Kidney epithelial cell (primary cell): ENCODE data around the gene CDK14. TPM values are rescaled to one million over a fixed set of nuclear protein-coding genes. Genes with fewer than 3 reads are reported as not detected.

Experiments
- DNase-seq: peaks from one replicate; pipeline ENCODE4 v3.0.0-alpha.2; 2010; ENCODE audit warnings: low read depth
- H3K27me3 ChIP-seq: 2 replicates; pipeline ENCODE4 v1.6.0; 2011; ENCODE audit warnings: low read length; ENCODE audit not compliant: control insufficient read depth, insufficient read depth
- H3K36me3 ChIP-seq: 2 replicates; pipeline ENCODE4 v1.5.1; 2011; ENCODE audit warnings: low read length; ENCODE audit not compliant: control insufficient read depth, insufficient read depth
- H3K4me3 ChIP-seq: 2 replicates; pipeline ENCODE4 v1.5.1; 2011; ENCODE audit warnings: low read depth, mild to moderate bottlenecking, control low read depth, low read length
- CTCF ChIP-seq: IDR thresholded peaks from 2 replicates; pipeline ENCODE4 v1.5.1; 2011; ENCODE audit warnings: mild to moderate bottlenecking, moderate library complexity, low read length, control low read depth, inconsistent platforms; ENCODE audit not compliant: insufficient read depth, poor library complexity, severe bottlenecking
- total RNA-seq: library from RNA; depleted of rRNA; stranded (reverse); fragments of >200 nt; gene quantifications from 2 replicates; pipeline ENCODE4 v1.2.3, GENCODE V29; 2015

CDK14 gene
- total RNA-seq, 1 donor from 2014 or later, result 18.2 TPM

DNA sequence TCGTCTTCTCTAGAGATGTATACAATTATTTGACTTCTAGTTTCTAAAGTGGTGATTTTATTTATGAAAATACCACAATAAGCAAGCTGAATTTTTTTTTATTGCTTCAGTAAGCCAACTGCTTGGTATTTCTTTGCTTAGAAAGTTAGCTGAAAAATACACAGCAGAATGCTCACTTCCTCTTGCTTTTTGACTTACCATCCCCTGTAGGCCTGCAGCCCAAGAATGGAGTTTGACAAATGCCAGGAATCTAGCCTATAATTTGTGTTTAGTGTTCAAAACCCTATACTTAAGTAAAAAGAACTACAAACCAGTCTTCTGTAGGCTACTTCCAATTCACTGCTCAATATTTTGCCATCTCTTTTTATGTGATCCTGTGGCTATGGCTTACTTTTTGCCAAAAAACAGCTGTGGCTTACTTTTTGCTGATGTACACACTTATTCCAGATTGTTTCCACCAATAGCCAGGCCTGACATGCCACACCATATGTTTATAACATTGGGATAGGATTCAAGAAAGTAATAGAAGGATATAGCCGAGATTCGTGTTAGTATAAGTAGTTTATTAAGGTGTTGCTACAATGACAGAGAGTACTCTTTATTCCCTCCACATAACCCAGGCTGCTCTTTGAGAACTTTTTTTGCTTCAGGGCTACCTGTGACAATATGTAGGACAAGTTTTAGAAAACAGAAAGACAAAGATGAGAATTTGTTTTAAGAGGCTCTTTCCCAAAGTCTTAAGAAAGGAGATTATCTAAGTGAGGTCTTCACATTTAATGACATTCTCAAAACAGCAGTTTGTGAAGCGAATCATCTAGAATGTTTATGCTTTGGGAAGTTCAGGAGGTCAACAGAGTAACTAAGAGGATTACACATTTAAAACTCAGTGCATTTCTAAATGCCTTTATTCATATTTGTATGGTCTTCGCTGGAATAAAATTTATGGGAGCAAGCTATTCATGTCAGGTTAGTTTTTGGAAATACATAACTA, 404.2 kb downstream of the CDK14 start:
- Histone ChIP-seq H3K27me3 (no peaks in the 10 kb centered on the region), H3K4me3 (no peak overlapping the region), H3K36me3 (no peaks in the 10 kb centered on the region)
- DNase-seq, result no peak
- no peak for TF ChIP-seq CTCF

GRCh38 chr7:91005024-91005423, 408.9 kb downstream of the CDK14 start:
- no peak for DNase-seq
- no peak for TF ChIP-seq CTCF
- Histone ChIP-seq H3K27me3 (no peaks in the 10 kb centered on the region), H3K4me3 (no peak overlapping the region), H3K36me3 (no peaks in the 10 kb centered on the region)

GRCh38 chr7:91005841-91006240, 409.7 kb downstream of the CDK14 start:
- no peaks in the 10 kb centered on the region for H3K27me3 ChIP-seq
- no peak for DNase-seq
- no peaks in the 10 kb centered on the region for H3K36me3 ChIP-seq
- TF ChIP-seq CTCF, result no peak
- no peak overlapping the region for H3K4me3 ChIP-seq

- H3K27me3 ChIP-seq, result no peaks in the 10 kb centered on the region
- no peak for TF ChIP-seq CTCF
- DNase-seq, result no peak
- no peaks in the 10 kb centered on the region for H3K36me3 ChIP-seq
- H3K4me3 ChIP-seq, result no peak overlapping the region
Observed at GRCh38 chr7:91007371-91007770, 411.2 kb downstream of the CDK14 start.

DNA sequence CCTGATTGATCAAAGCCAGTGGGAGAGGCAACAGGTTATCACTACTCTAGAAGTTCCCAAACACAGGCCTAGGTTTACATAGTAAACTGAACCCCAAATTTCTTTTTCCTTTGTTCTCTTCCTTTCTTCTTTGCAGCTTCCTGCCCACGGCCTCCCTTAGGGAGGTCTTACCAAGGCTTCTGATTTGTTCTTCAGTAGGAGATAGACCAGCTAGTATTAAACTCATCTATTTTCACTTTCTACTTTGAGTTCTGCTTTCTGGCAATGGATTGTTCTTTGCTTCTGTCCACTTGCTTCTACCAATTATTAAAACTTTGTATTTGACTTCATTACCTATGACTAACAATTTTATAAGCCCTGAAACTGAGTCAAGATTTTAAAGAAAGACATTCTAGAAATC, 417.0 kb downstream of the CDK14 start:
- DNase-seq, result no peak
- Histone ChIP-seq H3K4me3 (no peak overlapping the region), H3K27me3 (no peaks in the 10 kb centered on the region), H3K36me3 (no peaks in the 10 kb centered on the region)
- TF ChIP-seq CTCF, result no peak
